PFSK-1 (cell line): ENCODE data around the gene KAZN.

ENCODE experiments used
- POLR2AphosphoS5 ChIP-seq: IDR thresholded peaks from 2 replicates; pipeline ENCODE4 v1.6.1; 2012; ENCODE audit warnings: low read depth, mild to moderate bottlenecking, control low read depth, low read length, moderate library complexity
- REST ChIP-seq, 2 experiments: IDR thresholded peaks; 2 replicates each; pipeline versions ENCODE4 v1.6.1 to v1.8.0; 2011 to 2012; ENCODE audit warnings: low read depth in 2 of 2, low read length in 2 of 2, control low read depth in 1 of 2, inconsistent platforms in 1 of 2, mild to moderate bottlenecking in 1 of 2, moderate library complexity in 1 of 2; ENCODE audit not compliant: insufficient read depth in 1 of 2
- SIN3A ChIP-seq: IDR thresholded peaks from 2 replicates; pipeline ENCODE4 v1.6.1; 2012; ENCODE audit warnings: mild to moderate bottlenecking, low read length, moderate library complexity, borderline replicate concordance; ENCODE audit not compliant: insufficient read depth
- TAF1 ChIP-seq: IDR thresholded peaks from 2 replicates; pipeline ENCODE4 v1.6.1; 2012; ENCODE audit warnings: low read length, control low read depth, borderline replicate concordance; ENCODE audit not compliant: insufficient read depth

- TF ChIP-seq REST (IDR thresholded peaks at IDR 0.05; ENCODE audit: insufficient read depth in 1 of 2, low read depth in 2 of 2, low read length in 2 of 2) (no peak), SIN3A (no peak), POLR2AphosphoS5 (no peak), TAF1 (no peak)
Observed at GRCh38 chr1:14899686-14900085, 301.2 kb downstream of the KAZN start.
